IPS-15b (cell line): ENCODE data around the gene ACOT7.
"Not testable (repeated sequence)": the region's sequence is repeated elsewhere in the genome, so short reads cannot be mapped to it uniquely, and the experiment has no call there.

ENCODE experiments used
- H3K27me3 ChIP-seq: one replicate; pipeline ENCODE4 v1.6.1; 2013; ENCODE audit warnings: low read length; ENCODE audit not compliant: control insufficient read depth, insufficient read depth
- H3K36me3 ChIP-seq: one replicate; pipeline ENCODE4 v1.6.1; 2013; ENCODE audit warnings: low read length; ENCODE audit not compliant: control insufficient read depth, insufficient read depth
- H3K4me1 ChIP-seq: one replicate; pipeline ENCODE4 v1.6.1; 2013; ENCODE audit warnings: mild to moderate bottlenecking, low read length; ENCODE audit not compliant: control insufficient read depth, insufficient read depth
- H3K4me3 ChIP-seq: one replicate; pipeline ENCODE4 v1.5.1; 2013; ENCODE audit warnings: low read depth, low read length
- H3K9ac ChIP-seq: one replicate; pipeline ENCODE4 v1.6.1; 2013; ENCODE audit warnings: low read depth, mild to moderate bottlenecking, low read length
- H3K9me3 ChIP-seq: one replicate; pipeline ENCODE4 v1.6.1; 2013; ENCODE audit warnings: mild to moderate bottlenecking, low read length; ENCODE audit not compliant: control insufficient read depth, insufficient read depth

The ACOT7 gene

GRCh38 chr1:6363085-6363884 lies 30.3 kb downstream of the ACOT7 start:
- H3K27me3 ChIP-seq, H3K4me1 ChIP-seq, H3K9ac ChIP-seq, H3K4me3 ChIP-seq, H3K36me3 ChIP-seq, H3K9me3 ChIP-seq: not testable (repeated sequence)

- Histone ChIP-seq H3K4me1 (peaks cover 3% of the 10 kb centered on the region), H3K9ac (no peak overlapping the region), H3K9me3 (no peaks in the 10 kb centered on the region), H3K4me3 (no peak overlapping the region), H3K27me3 (no peaks in the 10 kb centered on the region), H3K36me3 (peaks cover 3% of the 10 kb centered on the region)
These were observed 32.3 kb downstream of the ACOT7 start for GRCh38 chr1:6361124-6361775.

DNA sequence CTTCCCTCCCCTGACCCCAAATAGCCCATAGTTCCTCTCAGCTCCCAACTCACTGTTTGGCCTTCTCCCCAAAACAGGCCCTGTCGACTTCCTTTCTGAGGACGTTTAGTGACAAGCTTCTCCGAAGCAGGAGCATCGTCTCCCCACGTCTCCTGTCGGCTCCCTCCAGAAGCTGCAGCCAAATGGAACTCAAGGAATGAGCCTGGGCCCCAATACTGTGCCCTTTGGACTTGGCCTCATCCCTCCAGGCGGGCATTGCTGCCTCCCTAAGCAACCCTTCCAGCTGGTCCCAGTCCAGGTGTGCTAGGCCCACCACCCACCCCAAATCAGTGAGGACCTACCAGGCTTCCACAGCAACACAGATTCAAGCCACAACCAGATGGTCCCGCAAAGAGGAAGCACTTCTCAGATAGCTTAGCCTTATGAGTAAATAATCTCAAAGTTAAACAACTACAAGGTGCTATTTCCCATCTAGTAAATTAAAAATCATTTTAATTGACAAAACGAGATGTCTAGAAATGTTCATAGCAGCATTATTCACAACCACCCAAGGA lies 33.0 kb downstream of the ACOT7 start:
- H3K9ac ChIP-seq, result no peak overlapping the region
- H3K4me1 ChIP-seq, result peaks cover 3% of the 10 kb centered on the region
- peaks cover 3% of the 10 kb centered on the region for H3K36me3 ChIP-seq
- no peaks in the 10 kb centered on the region for H3K27me3 ChIP-seq
- H3K9me3 ChIP-seq, result no peaks in the 10 kb centered on the region
- no peak overlapping the region for H3K4me3 ChIP-seq

DNA sequence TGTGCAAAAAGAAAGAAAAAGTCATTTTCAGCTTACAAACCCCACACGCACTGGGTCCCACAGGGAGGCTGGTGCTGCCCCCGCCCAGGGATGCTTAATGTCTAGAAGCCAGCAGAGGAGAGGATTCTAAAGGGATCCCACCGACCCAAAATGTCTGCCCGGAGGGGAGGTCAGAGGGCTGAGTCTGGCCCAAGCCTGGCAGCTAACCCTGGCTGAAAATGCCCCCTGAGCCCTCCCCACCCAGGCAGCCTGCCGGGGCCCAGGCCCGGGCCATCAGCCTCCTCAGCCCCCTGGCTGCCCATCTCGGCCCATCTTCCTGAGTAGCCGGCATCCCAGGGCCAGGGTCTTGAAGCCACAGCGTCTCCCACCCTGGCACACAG lies 33.5 kb downstream of the ACOT7 start:
- H3K9me3 ChIP-seq, result no peaks in the 10 kb centered on the region
- no peak overlapping the region for H3K4me3 ChIP-seq
- H3K36me3 ChIP-seq, result peaks cover 3% of the 10 kb centered on the region
- H3K9ac ChIP-seq, result no peak overlapping the region
- H3K27me3 ChIP-seq, result no peaks in the 10 kb centered on the region
- peaks cover 3% of the 10 kb centered on the region for H3K4me1 ChIP-seq

GRCh38 chr1:6359216-6360116 lies 34.1 kb downstream of the ACOT7 start:
- Histone ChIP-seq H3K36me3 (peaks cover 3% of the 10 kb centered on the region), H3K4me3 (no peak overlapping the region), H3K9me3 (no peaks in the 10 kb centered on the region), H3K4me1 (peaks cover 3% of the 10 kb centered on the region), H3K9ac (no peak overlapping the region), H3K27me3 (no peaks in the 10 kb centered on the region)

DNA sequence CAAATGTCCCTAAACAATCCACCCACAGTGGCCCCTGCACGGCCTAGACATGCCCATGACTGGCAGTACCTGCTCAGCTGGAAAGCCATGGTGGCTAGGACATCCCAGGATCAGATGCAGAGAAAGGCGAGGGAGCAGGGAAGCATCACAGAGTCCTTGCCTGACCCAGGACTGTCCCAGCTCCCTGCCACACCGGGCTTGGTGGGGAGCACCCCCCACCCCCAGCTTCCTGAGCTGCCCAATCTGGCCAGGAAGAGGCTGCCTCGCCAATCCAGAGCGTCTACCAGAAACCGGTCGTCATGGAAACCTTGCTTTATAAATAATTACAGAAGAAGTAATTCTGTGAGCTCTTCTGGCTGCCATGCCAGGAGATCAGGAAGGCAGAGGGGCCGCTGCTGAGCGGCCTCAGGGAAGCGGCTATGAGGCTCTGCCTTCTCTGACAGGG lies 34.8 kb downstream of the ACOT7 start:
- peaks cover 3% of the 10 kb centered on the region for H3K36me3 ChIP-seq
- H3K9ac ChIP-seq, result no peak overlapping the region
- no peak overlapping the region for H3K4me3 ChIP-seq
- peaks cover 3% of the 10 kb centered on the region for H3K4me1 ChIP-seq
- H3K27me3 ChIP-seq, result no peaks in the 10 kb centered on the region
- H3K9me3 ChIP-seq, result no peaks in the 10 kb centered on the region

DNA sequence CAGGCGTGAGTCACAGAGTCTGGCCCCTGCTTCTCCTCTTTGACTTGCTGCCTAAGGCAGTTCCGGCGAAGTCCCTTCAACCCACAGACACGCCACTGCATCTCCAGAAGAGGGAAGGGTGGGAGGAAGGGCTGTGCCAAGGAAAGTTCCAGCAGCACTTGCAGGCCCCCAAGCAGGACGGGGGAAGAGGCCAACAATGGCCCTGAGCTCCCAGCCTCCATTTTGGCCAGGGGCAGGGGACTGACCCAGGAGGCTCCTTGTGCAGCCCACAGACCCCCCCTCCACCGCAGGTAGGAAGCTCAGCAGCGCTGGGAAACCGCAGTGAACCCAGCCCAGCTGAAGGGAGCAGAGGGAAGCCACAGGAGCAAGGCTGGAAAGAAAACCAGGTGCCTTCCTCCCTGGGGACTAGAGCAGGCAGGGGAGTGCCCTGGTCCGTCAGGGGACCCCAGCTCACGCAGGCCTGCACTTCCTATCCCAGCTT lies 35.4 kb downstream of the ACOT7 start:
- peaks cover 3% of the 10 kb centered on the region for H3K36me3 ChIP-seq
- H3K4me1 ChIP-seq, result peaks cover 3% of the 10 kb centered on the region
- H3K27me3 ChIP-seq, result no peaks in the 10 kb centered on the region
- no peak overlapping the region for H3K4me3 ChIP-seq
- H3K9ac ChIP-seq, result no peak overlapping the region
- no peaks in the 10 kb centered on the region for H3K9me3 ChIP-seq

DNA sequence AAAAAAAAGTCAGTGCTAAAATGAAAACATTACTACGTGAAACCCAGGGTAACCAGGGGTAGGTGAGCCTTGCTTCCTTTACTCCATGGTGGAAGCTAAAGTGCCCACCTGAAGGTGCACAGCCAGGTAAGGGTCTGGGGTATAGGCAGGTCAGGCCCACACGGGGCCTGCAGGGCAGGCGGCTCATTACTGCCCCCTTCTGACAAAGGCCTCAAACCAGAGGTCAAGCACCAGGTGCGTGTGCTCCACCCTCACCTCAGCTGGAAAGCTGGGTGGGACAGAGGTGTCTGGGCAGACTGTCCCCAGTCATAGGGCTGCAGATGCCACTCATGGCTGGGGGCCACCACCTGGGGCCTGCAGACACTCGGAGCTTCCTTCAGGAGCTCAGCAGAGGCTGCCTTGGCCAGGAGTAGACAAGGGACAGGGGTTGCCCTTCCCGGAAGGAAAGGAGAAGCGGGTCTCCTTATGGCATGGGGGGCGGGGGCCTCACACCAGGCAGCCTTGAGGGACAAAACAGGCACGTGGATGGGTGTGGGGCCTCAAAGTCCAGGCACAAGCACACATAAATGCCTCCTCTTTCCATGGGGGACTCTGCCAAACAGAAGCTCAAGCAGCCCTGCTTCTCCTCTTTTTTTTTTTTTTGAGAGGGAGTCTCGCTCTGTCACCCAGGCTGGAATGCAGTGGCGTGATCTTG lies 36.2 kb downstream of the ACOT7 start:
- H3K27me3 ChIP-seq, result no peaks in the 10 kb centered on the region
- H3K9me3 ChIP-seq, result no peaks in the 10 kb centered on the region
- no peak overlapping the region for H3K4me3 ChIP-seq
- H3K9ac ChIP-seq, result no peak overlapping the region
- peaks cover 3% of the 10 kb centered on the region for H3K36me3 ChIP-seq
- H3K4me1 ChIP-seq, result peaks cover 3% of the 10 kb centered on the region

DNA sequence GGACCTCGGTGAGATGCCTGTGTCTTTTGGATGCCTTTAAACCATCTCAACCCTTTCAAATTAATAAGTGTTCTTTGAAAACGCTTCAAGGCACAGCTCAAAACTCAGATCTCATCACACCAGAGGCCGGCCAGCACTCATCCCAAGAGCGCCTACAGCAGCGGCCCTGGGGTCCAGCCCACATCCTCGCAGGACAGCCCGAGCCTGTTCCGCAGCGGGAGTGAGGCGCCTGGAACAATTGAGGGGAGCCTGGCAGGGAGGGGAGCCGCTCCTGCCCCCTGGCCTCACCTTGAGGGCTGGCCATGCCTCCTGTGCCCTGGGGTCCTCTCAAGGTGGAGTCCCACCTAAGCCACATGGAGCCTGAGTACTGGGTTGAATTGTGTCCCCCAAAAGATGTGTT lies 37.9 kb downstream of the ACOT7 start:
- H3K36me3 ChIP-seq, result no peaks in the 10 kb centered on the region
- peaks cover 3% of the 10 kb centered on the region for H3K4me1 ChIP-seq
- no peak overlapping the region for H3K9ac ChIP-seq
- no peak overlapping the region for H3K4me3 ChIP-seq
- H3K27me3 ChIP-seq, result no peaks in the 10 kb centered on the region
- H3K9me3 ChIP-seq, result no peaks in the 10 kb centered on the region

DNA sequence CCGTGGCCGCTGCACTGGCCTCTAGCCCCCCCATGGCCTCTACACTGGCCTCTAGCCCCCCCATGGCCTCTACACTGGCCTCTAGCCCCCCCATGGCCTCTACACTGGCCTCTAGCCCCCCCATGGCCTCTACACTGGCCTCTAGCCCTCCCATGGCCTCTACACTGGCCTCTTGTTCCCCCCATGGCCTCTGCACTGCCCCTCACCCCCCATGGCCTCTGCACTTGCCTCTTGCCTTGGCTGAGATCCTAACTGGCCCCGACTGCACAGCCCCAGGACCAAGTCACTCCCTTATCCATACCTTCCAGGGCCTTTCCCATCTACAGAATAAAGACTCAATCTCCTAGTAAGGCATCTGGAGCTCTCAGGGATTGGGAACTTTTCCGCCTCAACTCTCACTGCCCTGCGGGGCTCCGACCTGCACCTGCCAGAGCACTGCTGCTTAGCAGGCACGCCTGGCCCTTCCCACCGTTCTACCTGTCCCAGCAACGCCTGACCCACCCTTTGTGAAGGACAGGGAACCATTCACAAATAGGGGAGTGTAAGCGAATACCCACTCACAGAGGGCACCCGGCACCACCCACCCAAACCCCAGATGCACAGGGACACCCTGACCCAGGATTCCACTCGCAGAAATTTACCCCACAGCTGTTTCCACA lies 38.8 kb downstream of the ACOT7 start:
- Histone ChIP-seq H3K9ac (peak overlapping the region; percentile 18), H3K9me3 (no peaks in the 10 kb centered on the region), H3K4me1 (peaks cover under 1% of the 10 kb centered on the region), H3K4me3 (no peak overlapping the region), H3K36me3 (no peaks in the 10 kb centered on the region), H3K27me3 (no peaks in the 10 kb centered on the region)
